ENCODE data around the gene HAUS5.
"Not testable (repeated sequence)": the region's sequence is repeated elsewhere in the genome, so short reads cannot be mapped to it uniquely, and the experiment has no call there.

The HAUS5 gene

DNA sequence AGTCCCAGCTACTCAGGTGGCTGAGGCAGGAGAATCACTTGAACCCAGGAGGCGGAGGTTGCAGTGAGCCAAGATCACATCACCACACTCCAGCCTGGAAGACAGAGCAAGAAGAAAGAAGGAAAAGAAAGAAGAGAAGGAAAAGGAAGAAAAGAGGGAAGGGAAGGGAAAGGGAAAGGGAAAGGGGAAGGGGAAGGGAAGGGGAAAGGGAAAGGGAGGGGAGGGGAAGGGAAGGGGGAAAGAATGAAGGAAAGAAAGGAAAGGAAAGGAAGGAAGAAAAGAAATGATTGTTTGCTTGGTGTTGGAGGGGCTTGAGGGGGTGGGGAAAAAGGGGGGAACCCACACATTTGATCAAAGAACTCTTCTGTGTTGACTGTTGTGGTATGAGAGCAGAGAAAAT lies 16.6 kb upstream of the HAUS5 start:
- H3K4me2 ChIP-seq (ENCODE audit: low read length) = no peak overlapping the region
- WGBS (ENCODE audit: extremely low coverage, insufficient coverage, insufficient read length) = no CpG with 5 or more reads among the region's 1 CpG
- H3K23ac ChIP-seq (ENCODE audit: low read length) = no peak overlapping the region

DNA sequence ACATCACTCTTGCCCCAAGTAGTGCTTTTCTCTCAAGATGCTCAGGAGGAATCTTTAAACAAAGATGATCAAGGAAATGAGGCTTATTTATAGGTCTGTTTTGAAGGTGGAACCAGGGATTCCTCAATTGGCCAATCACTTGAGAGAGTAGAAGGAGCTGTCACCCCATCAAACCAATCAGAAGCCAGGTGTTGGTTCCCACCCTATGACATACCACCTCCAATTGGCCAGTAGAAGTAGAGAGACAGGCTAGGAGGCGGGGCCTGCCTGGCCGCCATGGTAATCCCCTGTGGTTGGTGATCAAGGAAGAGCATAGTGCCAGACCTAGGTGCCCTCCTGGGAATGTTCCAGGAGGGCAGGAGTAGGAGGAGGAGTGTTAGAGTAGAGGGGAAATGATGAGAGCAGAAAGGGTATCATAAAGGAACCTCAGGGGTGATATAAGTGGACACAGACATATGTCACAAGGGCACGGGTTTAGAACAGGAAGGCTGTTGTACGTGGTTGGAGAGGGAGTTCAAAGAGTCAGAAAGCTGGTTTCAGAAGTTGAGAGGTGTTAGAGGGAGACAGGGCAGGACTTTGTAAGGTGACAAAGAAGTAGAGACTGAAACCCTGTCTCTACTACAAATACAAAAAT lies 16.1 kb upstream of the HAUS5 start:
- H3K4me2 ChIP-seq (ENCODE audit: low read length) = no peak overlapping the region
- H3K9ac ChIP-seq (ENCODE audit: low read length) = no peak overlapping the region
- H4K8ac ChIP-seq (ENCODE audit: low read depth, low read length) = no peak overlapping the region
- H2AFZ ChIP-seq (ENCODE audit: insufficient read depth, low read length, poor library complexity) = no peak overlapping the region
- H2AK5ac ChIP-seq (ENCODE audit: low read length) = no peak overlapping the region
- H2BK5ac ChIP-seq (ENCODE audit: low read depth, low read length, poor library complexity) = no peak overlapping the region
- no peak overlapping the region for H3K4ac ChIP-seq (ENCODE audit: low read depth, low read length)
- H3K36me3 ChIP-seq (ENCODE audit: control insufficient read depth in 1 of 2, insufficient read depth in 2 of 2, low read length in 2 of 2) = no peaks in the 10 kb centered on the region
- no peak overlapping the region for H4K91ac ChIP-seq (ENCODE audit: low read depth, low read length)
- H3K4me1 ChIP-seq (ENCODE audit: control insufficient read depth in 1 of 2, insufficient read depth in 2 of 2, low read length in 2 of 2) = no peaks in the 10 kb centered on the region
- no peak overlapping the region for H2BK120ac ChIP-seq (ENCODE audit: insufficient read depth, low read length, poor library complexity)
- H3K23ac ChIP-seq (ENCODE audit: low read length) = no peak overlapping the region
- no peak overlapping the region for H3K14ac ChIP-seq (ENCODE audit: low read length)
- no peaks in the 10 kb centered on the region for H3K79me1 ChIP-seq (ENCODE audit: low read length)
- H3K27ac ChIP-seq (ENCODE audit: low read depth, low read length) = no peak overlapping the region
- no CpG with 5 or more reads among the region's 4 CpGs for WGBS (ENCODE audit: extremely low coverage, insufficient coverage, insufficient read length)
- no peak overlapping the region for H2BK12ac ChIP-seq (ENCODE audit: low read length)
- H4K12ac ChIP-seq (ENCODE audit: low read depth, low read length) = no peak overlapping the region
- H3K4me3 ChIP-seq (ENCODE audit: low read depth, low read length) = no peak overlapping the region
- H3K9me3 ChIP-seq (ENCODE audit: insufficient read depth, low read depth, low read length) = no peaks in the 10 kb centered on the region
- no peaks in the 10 kb centered on the region for H3K79me2 ChIP-seq (ENCODE audit: control insufficient read depth, insufficient read depth, low read length, poor library complexity)
- H3K27me3 ChIP-seq (ENCODE audit: insufficient read depth, low read length) = no peaks in the 10 kb centered on the region
- H3K18ac ChIP-seq (ENCODE audit: low read length) = no peak overlapping the region
- DNase-seq = no peak

More for the DNA sequence above, 16.6 kb upstream of the HAUS5 start:
- no peaks in the 10 kb centered on the region for H3K4me1 ChIP-seq (ENCODE audit: control insufficient read depth in 1 of 2, insufficient read depth in 2 of 2, low read length in 2 of 2)
- H3K14ac ChIP-seq (ENCODE audit: low read length) = no peak overlapping the region
- H3K4me3 ChIP-seq (ENCODE audit: low read depth, low read length) = no peak overlapping the region
- H3K79me1 ChIP-seq (ENCODE audit: low read length) = no peaks in the 10 kb centered on the region
- H4K8ac ChIP-seq (ENCODE audit: low read depth, low read length) = no peak overlapping the region
- DNase-seq = no peak
- H3K18ac ChIP-seq (ENCODE audit: low read length) = no peak overlapping the region
- H3K9me3 ChIP-seq (ENCODE audit: insufficient read depth, low read depth, low read length) = no peaks in the 10 kb centered on the region
- H2AFZ ChIP-seq (ENCODE audit: insufficient read depth, low read length, poor library complexity) = no peak overlapping the region
- H3K4ac ChIP-seq (ENCODE audit: low read depth, low read length) = no peak overlapping the region
- no peaks in the 10 kb centered on the region for H3K79me2 ChIP-seq (ENCODE audit: control insufficient read depth, insufficient read depth, low read length, poor library complexity)
- H2BK120ac ChIP-seq (ENCODE audit: insufficient read depth, low read length, poor library complexity) = no peak overlapping the region
- H3K36me3 ChIP-seq (ENCODE audit: control insufficient read depth in 1 of 2, insufficient read depth in 2 of 2, low read length in 2 of 2) = no peaks in the 10 kb centered on the region
- no peak overlapping the region for H2BK5ac ChIP-seq (ENCODE audit: low read depth, low read length, poor library complexity)
- no peak overlapping the region for H3K9ac ChIP-seq (ENCODE audit: low read length)
- no peak overlapping the region for H2AK5ac ChIP-seq (ENCODE audit: low read length)
- no peaks in the 10 kb centered on the region for H3K27me3 ChIP-seq (ENCODE audit: insufficient read depth, low read length)
- no peak overlapping the region for H2BK12ac ChIP-seq (ENCODE audit: low read length)
- no peak overlapping the region for H3K27ac ChIP-seq (ENCODE audit: low read depth, low read length)
- H4K12ac ChIP-seq (ENCODE audit: low read depth, low read length) = no peak overlapping the region
- H4K91ac ChIP-seq (ENCODE audit: low read depth, low read length) = no peak overlapping the region

DNA sequence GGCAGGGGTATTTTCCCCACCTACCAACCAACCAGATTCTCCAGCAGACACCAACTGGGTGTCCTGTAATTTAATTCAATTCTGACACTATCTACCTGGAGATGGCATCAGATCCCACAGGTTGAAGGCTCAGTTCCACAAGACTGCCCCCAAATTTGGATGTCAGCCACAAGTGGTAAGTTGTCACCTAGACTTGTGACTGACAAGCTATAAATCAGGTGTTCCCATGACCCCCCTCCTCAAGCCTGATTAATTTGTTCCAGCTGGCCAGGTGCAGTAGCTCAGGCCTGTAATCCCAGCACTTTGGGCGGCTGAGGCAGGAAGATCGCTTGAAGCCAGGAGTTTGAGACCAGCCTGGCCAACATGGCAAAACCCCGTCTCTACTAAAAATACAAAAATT lies 10.6 kb upstream of the HAUS5 start:
- no peak overlapping the region for H2BK5ac ChIP-seq (ENCODE audit: low read depth, low read length, poor library complexity)
- no peak overlapping the region for H3K27ac ChIP-seq (ENCODE audit: low read depth, low read length)
- H4K8ac ChIP-seq (ENCODE audit: low read depth, low read length) = no peak overlapping the region
- H3K79me2 ChIP-seq (ENCODE audit: control insufficient read depth, insufficient read depth, low read length, poor library complexity) = no peaks in the 10 kb centered on the region
- H3K4me1 ChIP-seq (ENCODE audit: control insufficient read depth in 1 of 2, insufficient read depth in 2 of 2, low read length in 2 of 2) = peaks cover 0 to 2% of the 10 kb centered on the region in 2 experiments
- H4K91ac ChIP-seq (ENCODE audit: low read depth, low read length) = no peak overlapping the region
- H3K23ac ChIP-seq (ENCODE audit: low read length) = no peak overlapping the region
- H3K4me2 ChIP-seq (ENCODE audit: low read length) = no peak overlapping the region
- no peak overlapping the region for H2AFZ ChIP-seq (ENCODE audit: insufficient read depth, low read length, poor library complexity)
- no peak overlapping the region for H2AK5ac ChIP-seq (ENCODE audit: low read length)
- H3K18ac ChIP-seq (ENCODE audit: low read length) = no peak overlapping the region
- no peak overlapping the region for H3K4me3 ChIP-seq (ENCODE audit: low read depth, low read length)
- H3K27me3 ChIP-seq (ENCODE audit: insufficient read depth, low read length) = no peaks in the 10 kb centered on the region
- H3K9ac ChIP-seq (ENCODE audit: low read length) = no peak overlapping the region
- H3K79me1 ChIP-seq (ENCODE audit: low read length) = no peaks in the 10 kb centered on the region
- no CpG with 5 or more reads among the region's 3 CpGs for WGBS (ENCODE audit: extremely low coverage, insufficient coverage, insufficient read length)
- no peak overlapping the region for H4K12ac ChIP-seq (ENCODE audit: low read depth, low read length)
- no peak for DNase-seq
- H3K36me3 ChIP-seq (ENCODE audit: control insufficient read depth in 1 of 2, insufficient read depth in 2 of 2, low read length in 2 of 2) = no peaks in the 10 kb centered on the region
- H3K4ac ChIP-seq (ENCODE audit: low read depth, low read length) = no peak overlapping the region
- no peak overlapping the region for H3K14ac ChIP-seq (ENCODE audit: low read length)
- peaks cover 4% of the 10 kb centered on the region for H3K9me3 ChIP-seq (ENCODE audit: insufficient read depth, low read depth, low read length)
- H2BK12ac ChIP-seq (ENCODE audit: low read length) = no peak overlapping the region
- H2BK120ac ChIP-seq (ENCODE audit: insufficient read depth, low read length, poor library complexity) = no peak overlapping the region

DNA sequence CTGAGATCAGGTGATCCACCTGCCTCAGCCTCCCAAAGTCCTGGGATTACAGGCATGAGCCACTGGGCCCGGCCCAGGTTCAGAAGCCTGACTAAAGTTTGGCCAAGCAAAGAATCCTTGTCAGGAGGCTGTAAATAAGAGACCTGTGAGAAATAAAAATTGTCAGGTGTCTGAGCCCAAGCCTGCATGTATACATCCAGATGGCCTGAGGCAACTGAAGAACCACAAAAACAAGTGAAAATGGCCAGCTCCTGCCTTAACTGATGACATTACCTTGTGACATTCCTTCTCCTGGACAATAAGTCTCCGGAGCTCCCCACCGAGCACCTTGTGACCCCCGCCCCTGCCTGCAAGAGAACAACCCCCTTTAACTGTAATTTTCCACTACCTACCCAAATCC lies 8.1 kb upstream of the HAUS5 start:
- WGBS (ENCODE audit: extremely low coverage, insufficient coverage, insufficient read length) = no CpG with 5 or more reads among the region's 4 CpGs
- not testable (repeated sequence) for H3K4ac ChIP-seq (ENCODE audit: low read depth, low read length); H3K79me1 ChIP-seq (ENCODE audit: low read length); H3K79me2 ChIP-seq (ENCODE audit: control insufficient read depth, insufficient read depth, low read length, poor library complexity); H3K14ac ChIP-seq (ENCODE audit: low read length); H3K9me3 ChIP-seq (ENCODE audit: insufficient read depth, low read depth, low read length); H4K8ac ChIP-seq (ENCODE audit: low read depth, low read length); H3K18ac ChIP-seq (ENCODE audit: low read length); H3K4me2 ChIP-seq (ENCODE audit: low read length); H3K9ac ChIP-seq (ENCODE audit: low read length); H3K27ac ChIP-seq (ENCODE audit: low read depth, low read length); H4K12ac ChIP-seq (ENCODE audit: low read depth, low read length); H3K4me3 ChIP-seq (ENCODE audit: low read depth, low read length); DNase-seq; H2AK5ac ChIP-seq (ENCODE audit: low read length); H2BK120ac ChIP-seq (ENCODE audit: insufficient read depth, low read length, poor library complexity); H3K23ac ChIP-seq (ENCODE audit: low read length); H3K27me3 ChIP-seq (ENCODE audit: insufficient read depth, low read length); H2AFZ ChIP-seq (ENCODE audit: insufficient read depth, low read length, poor library complexity); H3K4me1 ChIP-seq (ENCODE audit: control insufficient read depth in 1 of 2, insufficient read depth in 2 of 2, low read length in 2 of 2); H4K91ac ChIP-seq (ENCODE audit: low read depth, low read length); H3K36me3 ChIP-seq (ENCODE audit: control insufficient read depth in 1 of 2, insufficient read depth in 2 of 2, low read length in 2 of 2); H2BK5ac ChIP-seq (ENCODE audit: low read depth, low read length, poor library complexity); H2BK12ac ChIP-seq (ENCODE audit: low read length)
